ENCODE data around the gene RAB11FIP3. TPM values are rescaled to one million over a fixed set of nuclear protein-coding genes. Genes with fewer than 3 reads are reported as not detected.
A peak's percentile ranks its signal among the peaks of the same experiment; 100 is the strongest.

RAB11FIP3 gene
- total and polyA plus RNA-seq, 2 of the 13 experiments (the other 11 are each of a cell fraction or from before 2014, with no cell fraction given) = 34.3 to 57.6 TPM

DNA sequence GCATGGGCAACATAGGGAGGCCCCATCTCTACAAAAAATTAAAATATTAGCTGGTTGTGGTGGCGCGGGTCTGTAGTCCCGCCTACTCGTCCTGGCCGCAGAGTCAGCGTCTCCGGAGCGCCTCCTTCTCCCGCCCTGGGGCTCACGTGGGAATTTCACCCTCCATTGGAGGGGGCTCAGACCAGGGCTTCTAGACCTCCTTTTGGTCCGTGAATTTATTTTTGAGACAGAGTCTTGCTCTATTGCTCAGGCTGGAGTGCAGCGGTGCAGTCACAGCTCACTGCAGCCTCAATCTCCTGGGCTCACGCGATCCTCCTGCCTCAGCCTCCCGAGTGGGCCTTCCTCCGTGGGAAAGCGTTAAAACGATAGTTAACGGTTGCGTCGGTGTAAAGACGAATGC is 28.8 kb upstream of the RAB11FIP3 start (continued):
- TF ChIP-seq NAIF1 (CRISPR knock-in tag; IDR thresholded peaks at IDR 0.05; ENCODE audit: borderline replicate concordance) = no peak
- peak; percentile 35; the same call in 1 of the 3 replicates for TF ChIP-seq MXI1 (IDR thresholded peaks at IDR 0.05; ENCODE audit: borderline replicate concordance, low read depth, low read length)
- TF ChIP-seq SMAD1 (CRISPR knock-in tag; IDR thresholded peaks at IDR 0.05; ENCODE audit: borderline replicate concordance, low read depth) = no peak
- no peak for TF ChIP-seq ATRX (CRISPR knock-in tag; IDR thresholded peaks at IDR 0.05; ENCODE audit: borderline replicate concordance)
- no peak for TF ChIP-seq ZNF772 (CRISPR knock-in tag; IDR thresholded peaks at IDR 0.05)
- TF ChIP-seq, protein P1, sequence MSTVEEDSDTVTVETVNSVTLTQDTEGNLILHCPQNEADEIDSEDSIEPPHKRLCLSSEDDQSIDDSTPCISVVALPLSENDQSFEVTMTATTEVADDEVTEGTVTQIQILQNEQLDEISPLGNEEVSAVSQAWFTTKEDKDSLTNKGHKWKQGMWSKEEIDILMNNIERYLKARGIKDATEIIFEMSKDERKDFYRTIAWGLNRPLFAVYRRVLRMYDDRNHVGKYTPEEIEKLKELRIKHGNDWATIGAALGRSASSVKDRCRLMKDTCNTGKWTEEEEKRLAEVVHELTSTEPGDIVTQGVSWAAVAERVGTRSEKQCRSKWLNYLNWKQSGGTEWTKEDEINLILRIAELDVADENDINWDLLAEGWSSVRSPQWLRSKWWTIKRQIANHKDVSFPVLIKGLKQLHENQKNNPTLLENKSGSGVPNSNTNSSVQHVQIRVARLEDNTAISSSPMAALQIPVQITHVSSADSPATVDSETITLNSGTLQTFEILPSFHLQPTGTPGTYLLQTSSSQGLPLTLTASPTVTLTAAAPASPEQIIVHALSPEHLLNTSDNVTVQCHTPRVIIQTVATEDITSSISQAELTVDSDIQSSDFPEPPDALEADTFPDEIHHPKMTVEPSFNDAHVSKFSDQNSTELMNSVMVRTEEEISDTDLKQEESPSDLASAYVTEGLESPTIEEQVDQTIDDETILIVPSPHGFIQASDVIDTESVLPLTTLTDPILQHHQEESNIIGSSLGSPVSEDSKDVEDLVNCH (CRISPR knock-in tag; IDR thresholded peaks at IDR 0.05) = no peak
- TF ChIP-seq FOXO1 (CRISPR knock-in tag; IDR thresholded peaks at IDR 0.05) = 0 out of 2 replicates have a peak, but pooled peaks have one; percentile 23
- TF ChIP-seq TP53 (CRISPR knock-in tag; conservative IDR thresholded peaks at IDR 0.05) = no peak
- no peak for TF ChIP-seq TCF12 (IDR thresholded peaks at IDR 0.05)
- no peak for TF ChIP-seq TCF12 (CRISPR knock-in tag; IDR thresholded peaks at IDR 0.05)
- no peak for TF ChIP-seq RAD51 (IDR thresholded peaks at IDR 0.05; ENCODE audit: borderline replicate concordance)
- TF ChIP-seq KMT2A (CRISPR knock-in tag; IDR thresholded peaks at IDR 0.05) = peak; percentile 45; the same call in 1 of the 2 replicates
- TF ChIP-seq GATAD2A (CRISPR knock-in tag; IDR thresholded peaks at IDR 0.05) = peak; percentile 69; the same call in 1 of the 2 replicates
- no peak for TF ChIP-seq ZFYVE20 (CRISPR knock-in tag; IDR thresholded peaks at IDR 0.05; ENCODE audit: borderline replicate concordance, low read depth)
- no peak for TF ChIP-seq RBAK (CRISPR knock-in tag; IDR thresholded peaks at IDR 0.05)
- no peak for TF ChIP-seq CCDC6 (CRISPR knock-in tag; IDR thresholded peaks at IDR 0.05)
- no peak for TF ChIP-seq HHEX (CRISPR knock-in tag; IDR thresholded peaks at IDR 0.05)
- TF ChIP-seq, protein P2, sequence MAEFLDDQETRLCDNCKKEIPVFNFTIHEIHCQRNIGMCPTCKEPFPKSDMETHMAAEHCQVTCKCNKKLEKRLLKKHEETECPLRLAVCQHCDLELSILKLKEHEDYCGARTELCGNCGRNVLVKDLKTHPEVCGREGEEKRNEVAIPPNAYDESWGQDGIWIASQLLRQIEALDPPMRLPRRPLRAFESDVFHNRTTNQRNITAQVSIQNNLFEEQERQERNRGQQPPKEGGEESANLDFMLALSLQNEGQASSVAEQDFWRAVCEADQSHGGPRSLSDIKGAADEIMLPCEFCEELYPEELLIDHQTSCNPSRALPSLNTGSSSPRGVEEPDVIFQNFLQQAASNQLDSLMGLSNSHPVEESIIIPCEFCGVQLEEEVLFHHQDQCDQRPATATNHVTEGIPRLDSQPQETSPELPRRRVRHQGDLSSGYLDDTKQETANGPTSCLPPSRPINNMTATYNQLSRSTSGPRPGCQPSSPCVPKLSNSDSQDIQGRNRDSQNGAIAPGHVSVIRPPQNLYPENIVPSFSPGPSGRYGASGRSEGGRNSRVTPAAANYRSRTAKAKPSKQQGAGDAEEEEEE (CRISPR knock-in tag; IDR thresholded peaks at IDR 0.05; ENCODE audit: borderline replicate concordance) = no peak
- TF ChIP-seq ZNF562 (CRISPR knock-in tag; IDR thresholded peaks at IDR 0.05; ENCODE audit: borderline replicate concordance) = no peak
- 0 out of 2 replicates have a peak, but pooled peaks have one; percentile 9 for TF ChIP-seq THAP11 (CRISPR knock-in tag; IDR thresholded peaks at IDR 0.05)
- no peak for TF ChIP-seq RNF219 (CRISPR knock-in tag; IDR thresholded peaks at IDR 0.05)
- no peak for TF ChIP-seq ZNF180 (CRISPR knock-in tag; IDR thresholded peaks at IDR 0.05; ENCODE audit: borderline replicate concordance, low read depth)
- TF ChIP-seq YY1 (IDR thresholded peaks at IDR 0.05; ENCODE audit: insufficient read depth, insufficient replicate concordance, low read depth, low read length) = peak; percentile 25
- TF ChIP-seq ZNF432 (CRISPR knock-in tag; IDR thresholded peaks at IDR 0.05; ENCODE audit: borderline replicate concordance) = no peak
